ENCODE measurements around the gene CACTIN.

DNA sequence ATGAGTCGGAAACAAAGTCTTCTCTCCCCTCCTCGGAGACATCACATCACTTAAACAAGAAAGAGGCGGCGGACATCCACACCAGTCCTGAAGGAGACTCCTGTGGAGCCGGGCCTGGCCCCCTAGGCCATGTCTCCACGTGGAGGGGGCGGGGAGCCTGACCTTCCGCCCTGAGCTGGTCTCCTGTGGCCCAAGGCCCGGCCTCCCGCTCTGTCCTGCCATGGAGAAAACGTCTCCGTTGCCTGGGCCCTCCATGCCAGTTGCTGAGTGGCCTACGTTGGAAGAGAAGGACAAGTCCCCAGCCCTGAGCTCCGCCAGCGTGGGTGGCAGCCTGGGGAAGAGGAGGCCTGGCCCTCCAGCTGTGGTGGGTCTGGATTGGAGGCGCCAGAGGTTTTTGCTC is 5.5 kb upstream of the CACTIN start:
- TF ChIP-seq, protein P1, sequence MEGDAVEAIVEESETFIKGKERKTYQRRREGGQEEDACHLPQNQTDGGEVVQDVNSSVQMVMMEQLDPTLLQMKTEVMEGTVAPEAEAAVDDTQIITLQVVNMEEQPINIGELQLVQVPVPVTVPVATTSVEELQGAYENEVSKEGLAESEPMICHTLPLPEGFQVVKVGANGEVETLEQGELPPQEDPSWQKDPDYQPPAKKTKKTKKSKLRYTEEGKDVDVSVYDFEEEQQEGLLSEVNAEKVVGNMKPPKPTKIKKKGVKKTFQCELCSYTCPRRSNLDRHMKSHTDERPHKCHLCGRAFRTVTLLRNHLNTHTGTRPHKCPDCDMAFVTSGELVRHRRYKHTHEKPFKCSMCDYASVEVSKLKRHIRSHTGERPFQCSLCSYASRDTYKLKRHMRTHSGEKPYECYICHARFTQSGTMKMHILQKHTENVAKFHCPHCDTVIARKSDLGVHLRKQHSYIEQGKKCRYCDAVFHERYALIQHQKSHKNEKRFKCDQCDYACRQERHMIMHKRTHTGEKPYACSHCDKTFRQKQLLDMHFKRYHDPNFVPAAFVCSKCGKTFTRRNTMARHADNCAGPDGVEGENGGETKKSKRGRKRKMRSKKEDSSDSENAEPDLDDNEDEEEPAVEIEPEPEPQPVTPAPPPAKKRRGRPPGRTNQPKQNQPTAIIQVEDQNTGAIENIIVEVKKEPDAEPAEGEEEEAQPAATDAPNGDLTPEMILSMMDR (IDR thresholded peaks at IDR 0.05): no peak
- TF ChIP-seq POLR2A (IDR thresholded peaks at IDR 0.05): no peak

Measured in uterus (tissue), 2 donors.